NCI-H2196 (cell line): Measurements from ENCODE around the gene COL1A2.

Experiments used
- DNase-seq: peaks from one replicate; lab custom pipeline; 2025; ENCODE audit not compliant: unreplicated experiment; lab: John Stamatoyannopoulos, UW

Gene COL1A2

GRCh38 chr7:94394437-94395140, at the start of gene COL1A2:
COL1A2 (plus strand) TSS chr7:94394895; CDS start chr7:94395032, 137 bp downstream.
- DNase-seq, result no peak

DNA sequence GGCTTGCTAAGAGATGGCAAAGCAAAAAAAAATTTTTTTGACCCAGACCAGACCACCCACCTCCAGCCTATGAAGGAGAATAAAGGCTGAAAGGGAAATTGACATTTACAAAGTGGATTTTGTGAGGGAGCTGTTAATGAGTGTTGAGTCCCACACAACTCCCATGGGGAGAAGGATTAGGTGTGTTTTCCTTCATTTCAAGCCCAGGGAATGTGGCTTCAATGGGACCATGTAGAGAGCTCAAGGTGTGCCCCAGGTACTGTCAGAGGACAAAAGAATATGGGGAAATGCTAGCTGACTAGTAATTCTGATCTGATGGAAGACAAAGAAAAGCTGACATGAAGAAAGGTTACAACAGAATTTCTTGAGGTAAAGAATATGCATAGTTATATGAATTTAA, 48.8 kb upstream of the COL1A2 start:
- no peak for DNase-seq

GRCh38 chr7:94348142-94348541, 46.6 kb upstream of the COL1A2 start:
- DNase-seq, result no peak

DNA sequence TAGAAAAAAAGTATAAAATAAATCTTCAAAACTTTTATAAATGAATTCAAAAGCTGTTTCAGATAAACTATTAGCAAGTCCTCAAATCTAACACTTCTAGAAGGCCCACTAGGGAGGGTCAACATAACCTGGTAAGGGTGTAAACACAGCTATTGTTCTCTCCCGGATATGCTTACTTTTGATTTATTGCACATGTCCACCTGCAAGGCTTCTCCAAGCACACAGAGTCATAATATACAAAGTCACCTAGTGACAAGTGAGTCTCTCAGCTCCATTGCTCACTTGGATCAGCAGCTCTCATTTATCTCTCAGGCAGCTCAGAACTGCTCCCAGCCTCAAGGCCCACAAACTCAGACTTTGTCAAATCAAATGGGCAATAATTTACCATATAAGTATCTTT, 44.0 kb upstream of the COL1A2 start:
- no peak for DNase-seq

GRCh38 chr7:94351703-94352102, 43.0 kb upstream of the COL1A2 start:
- no peak for DNase-seq

GRCh38 chr7:94352887-94353286, 41.8 kb upstream of the COL1A2 start:
- DNase-seq, result no peak

- DNase-seq, result no peak
Measured at GRCh38 chr7:94354953-94355352, 39.7 kb upstream of the COL1A2 start.

GRCh38 chr7:94355454-94355853, 39.2 kb upstream of the COL1A2 start:
- DNase-seq, result no peak

DNA sequence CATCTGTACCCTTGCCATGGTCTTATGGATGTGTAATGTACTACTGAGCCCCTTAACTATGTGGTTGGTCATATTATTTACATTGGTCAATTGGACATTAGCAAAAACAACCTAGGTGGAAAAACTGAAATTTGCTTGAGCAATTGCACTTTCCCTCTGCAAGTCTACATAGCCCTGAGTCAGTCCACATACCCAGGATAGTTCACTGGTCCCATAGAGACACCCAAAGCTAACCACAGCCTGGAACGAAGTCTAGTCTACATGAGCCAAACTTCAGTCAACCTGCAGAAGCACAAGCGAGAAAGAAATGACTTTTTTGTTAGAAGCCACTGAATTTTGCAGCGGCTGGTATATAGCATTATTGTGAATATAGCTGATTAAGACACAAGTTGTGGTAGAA, 37.6 kb upstream of the COL1A2 start:
- DNase-seq, result no peak

- no peak for DNase-seq
Measured at GRCh38 chr7:94360926-94361325, 33.8 kb upstream of the COL1A2 start.

DNA sequence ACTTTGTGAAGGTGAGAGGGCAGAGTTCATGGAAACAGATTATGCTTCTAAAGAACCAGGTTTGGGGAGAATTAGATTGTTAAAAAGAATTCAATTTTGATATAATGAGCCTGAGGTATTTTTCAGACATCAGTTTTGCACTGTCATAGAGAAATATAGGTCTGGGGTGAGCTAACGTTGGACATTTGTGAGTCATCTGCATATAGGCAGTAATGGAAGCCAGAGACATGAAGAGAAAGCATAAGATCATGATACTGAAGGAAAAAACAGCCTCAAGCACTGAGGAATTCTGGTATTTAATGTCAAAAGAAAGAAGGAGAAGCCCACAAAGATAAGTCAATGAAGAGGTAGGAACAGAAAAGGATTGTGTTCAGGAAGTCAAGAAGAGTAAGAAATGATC, 32.4 kb upstream of the COL1A2 start:
- DNase-seq, result no peak

DNA sequence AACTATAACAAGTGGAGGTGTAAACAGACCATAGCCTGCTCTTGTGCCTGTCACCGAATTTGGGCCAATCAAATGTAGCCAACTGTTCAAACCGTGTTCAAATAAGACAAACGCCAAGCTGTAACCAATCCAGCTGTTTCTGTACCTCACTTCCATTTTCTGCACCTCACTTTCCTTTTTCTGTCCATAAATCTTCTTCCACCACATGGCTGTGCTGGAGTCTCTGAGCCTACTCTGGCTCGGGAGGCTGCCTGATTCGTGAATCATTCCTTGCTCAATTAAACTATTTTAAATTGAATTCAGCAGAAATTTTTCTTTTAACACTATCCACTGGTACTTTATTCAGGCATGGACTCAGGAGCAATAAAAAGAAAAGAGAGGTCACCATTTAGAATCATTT, 29.9 kb upstream of the COL1A2 start:
- DNase-seq, result no peak

GRCh38 chr7:94366163-94366562, 28.5 kb upstream of the COL1A2 start:
- DNase-seq, result no peak

GRCh38 chr7:94366832-94367231, 27.9 kb upstream of the COL1A2 start:
- DNase-seq, result no peak

DNA sequence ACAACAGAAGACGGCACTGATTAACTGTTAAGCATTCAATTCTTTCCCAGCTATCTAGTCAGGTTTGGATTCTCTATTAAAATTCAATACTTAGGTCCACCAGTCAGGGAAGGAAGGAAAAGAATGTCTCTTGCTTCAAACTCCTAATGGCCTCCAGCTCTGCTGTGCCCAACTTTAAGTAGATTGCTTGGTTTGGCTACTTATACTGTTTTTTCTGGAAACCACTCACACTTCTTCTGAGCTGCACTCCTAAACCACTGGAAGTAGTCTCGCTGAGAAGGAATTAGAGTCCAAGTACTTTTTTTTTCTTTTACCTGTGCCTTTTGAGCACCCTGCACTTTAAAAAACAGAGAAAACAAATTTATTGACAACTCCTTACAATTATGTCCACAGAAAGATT, 26.7 kb upstream of the COL1A2 start:
- DNase-seq, result no peak

DNA sequence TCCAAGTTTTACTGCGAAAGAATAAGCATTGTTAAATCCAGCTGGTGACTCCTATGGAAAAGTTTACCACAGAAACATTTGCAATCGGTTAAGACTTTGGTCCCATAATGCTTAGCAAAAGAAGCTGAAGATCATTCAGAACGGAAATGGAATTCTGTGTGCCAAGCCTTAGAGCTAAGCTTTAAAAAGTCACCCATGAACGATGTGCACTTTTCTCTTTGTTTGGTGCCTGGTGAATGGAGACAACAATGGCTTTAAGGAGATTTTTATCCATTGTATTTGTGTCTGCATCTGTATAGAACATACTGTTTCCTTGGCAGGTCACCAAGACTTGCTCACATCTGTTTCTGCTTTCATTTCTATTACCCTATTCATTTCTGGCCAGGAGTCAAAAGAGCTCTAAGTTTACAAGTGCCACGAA, 26.3 kb upstream of the COL1A2 start:
- DNase-seq, result no peak

- no peak for DNase-seq
Measured at GRCh38 chr7:94374231-94374630, 20.5 kb upstream of the COL1A2 start.

DNA sequence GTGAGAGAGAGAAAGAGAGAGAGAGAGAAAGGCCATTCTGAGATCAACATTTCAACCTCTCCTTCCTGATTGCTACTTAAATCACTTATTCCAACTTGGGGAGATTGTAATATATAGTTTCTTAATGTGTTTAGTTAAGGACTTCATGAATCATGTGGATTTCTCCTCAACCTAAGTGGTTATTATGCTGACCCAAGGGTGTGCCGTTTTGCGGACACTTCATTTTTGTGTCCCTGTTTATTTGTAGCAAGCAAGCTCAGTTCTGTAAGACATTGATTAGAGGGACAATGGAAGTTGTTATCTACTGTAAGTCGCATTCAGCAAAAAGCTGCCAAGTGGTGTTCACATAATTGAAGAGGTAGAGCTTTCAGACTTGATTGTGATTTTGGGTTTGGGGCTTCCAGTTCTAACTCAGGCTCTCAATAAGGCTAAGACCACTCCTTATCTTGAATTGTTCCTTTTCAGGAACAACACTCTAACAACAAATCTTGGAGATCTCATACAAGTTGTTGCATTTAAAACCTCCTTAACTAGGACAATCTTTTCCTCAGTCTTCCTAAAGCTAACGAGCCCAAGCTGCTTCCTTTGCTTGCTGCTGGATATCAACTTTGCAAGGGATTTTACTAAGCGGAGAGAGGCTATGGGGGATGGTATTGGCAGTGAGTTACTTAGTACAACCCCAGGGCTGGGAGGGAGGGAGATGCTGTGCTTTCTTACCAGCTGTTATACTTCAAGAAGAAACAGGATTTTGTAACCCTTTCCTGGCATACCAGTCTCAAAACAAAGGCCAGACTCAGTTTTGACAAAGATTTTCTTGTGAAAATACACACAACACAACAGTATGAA, 19.8 kb upstream of the COL1A2 start:
- DNase-seq, result no peak

- no peak for DNase-seq
Measured at GRCh38 chr7:94375691-94376090, 19.0 kb upstream of the COL1A2 start.

DNA sequence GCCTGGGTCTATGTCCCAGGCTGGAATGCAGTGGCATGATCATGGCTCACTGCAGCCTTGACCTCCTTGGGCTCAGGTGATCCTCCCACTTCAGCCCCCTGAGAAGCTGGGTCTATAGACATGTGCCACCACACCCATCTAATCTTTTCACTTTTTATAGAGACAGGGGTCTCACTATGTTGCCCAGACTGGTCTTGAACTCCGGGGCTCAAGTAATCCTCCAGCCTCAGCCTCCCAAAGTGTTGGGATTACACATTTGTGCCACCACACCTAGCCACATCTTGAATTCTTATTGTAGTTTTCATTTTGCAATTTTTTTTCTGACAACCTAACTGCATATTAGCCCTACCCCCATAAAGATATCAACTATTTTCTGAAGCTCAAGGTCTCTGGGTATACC, 18.4 kb upstream of the COL1A2 start:
- no peak for DNase-seq

GRCh38 chr7:94378356-94378755, 16.3 kb upstream of the COL1A2 start:
- DNase-seq, result no peak

- no peak for DNase-seq
Measured at GRCh38 chr7:94380264-94380663, 14.4 kb upstream of the COL1A2 start.
